GM23338 (cell line): ENCODE measurements around the gene MED27. TPM values are rescaled to one million over a fixed set of nuclear protein-coding genes. Genes with fewer than 3 reads are reported as not detected.

Source experiments
- ATAC-seq: fragments of 200-7000 bp; cut with Tn5 transposase; 3 replicates; pipeline ENCODE4 v1.9.1; 2020
- DNase-seq: peaks from one replicate; pipeline ENCODE4 v3.0.0-alpha.2; 2015; ENCODE audit warnings: low spot score
- H2AFZ ChIP-seq: fragments of 200-600 bp; sonication (generic); 2 replicates; pipeline ENCODE4 v1.8.0; 2016; ENCODE audit warnings: antibody characterized with exemption, mild to moderate bottlenecking, moderate library complexity
- H3F3A ChIP-seq: fragments of 200-600 bp; sonication (generic); replicated peaks from 2 replicates; pipeline ENCODE4 v1.8.0; 2017; ENCODE audit warnings: antibody characterized with exemption, mixed run types, low read depth
- H3K27ac ChIP-seq: fragments of 200-600 bp; sonication (generic); 2 replicates; pipeline ENCODE4 v1.6.1; 2016; ENCODE audit warnings: low read depth
- H3K27me3 ChIP-seq: fragments of 200-600 bp; sonication (generic); 2 replicates; pipeline ENCODE4 v1.8.0; 2016; ENCODE audit warnings: mild to moderate bottlenecking, mixed run types, moderate library complexity; ENCODE audit not compliant: insufficient read depth
- H3K36me3 ChIP-seq: fragments of 200-600 bp; sonication (generic); 2 replicates; pipeline ENCODE4 v1.8.0; 2016; ENCODE audit warnings: mild to moderate bottlenecking; ENCODE audit not compliant: insufficient read depth
- H3K4me1 ChIP-seq: fragments of 200-600 bp; sonication (generic); 2 replicates; pipeline ENCODE4 v1.8.0; 2016; ENCODE audit warnings: mild to moderate bottlenecking, moderate library complexity; ENCODE audit not compliant: insufficient read depth
- H3K4me2 ChIP-seq: fragments of 200-600 bp; sonication (generic); 2 replicates; pipeline ENCODE4 v1.7.1; 2017; ENCODE audit warnings: mixed run types
- H3K4me3 ChIP-seq: fragments of 200-600 bp; sonication (generic); 2 replicates; pipeline ENCODE4 v1.6.1; 2016; ENCODE audit warnings: mixed run types
- H3K79me2 ChIP-seq: fragments of 200-600 bp; sonication (generic); replicated peaks from 2 replicates; pipeline ENCODE4 v1.8.0; 2017; ENCODE audit warnings: mild to moderate bottlenecking; ENCODE audit not compliant: insufficient read depth
- H3K9me2 ChIP-seq: fragments of 200-600 bp; sonication (generic); 2 replicates; pipeline ENCODE4 v1.8.0; 2017; ENCODE audit not compliant: insufficient read depth
- H4K20me1 ChIP-seq: fragments of 200-600 bp; sonication (generic); replicated peaks from 2 replicates; pipeline ENCODE4 v1.8.0; 2017; ENCODE audit warnings: mild to moderate bottlenecking; ENCODE audit not compliant: insufficient read depth
- H3K27ac Mint-ChIP-seq: 2 replicates; pipeline ENCODE4 v1.8.0; 2020; ENCODE audit warnings: inconsistent platforms, mild to moderate bottlenecking, moderate library complexity, mixed read lengths
- H3K27me3 Mint-ChIP-seq: 3 replicates; pipeline ENCODE4 v1.8.0; 2022; ENCODE audit warnings: low read depth, mild to moderate bottlenecking, moderate library complexity, mixed read lengths, inconsistent platforms; ENCODE audit not compliant: insufficient read depth, poor library complexity
- H3K36me3 Mint-ChIP-seq: 3 replicates; pipeline ENCODE4 v1.8.0; 2021; ENCODE audit warnings: low read depth, mild to moderate bottlenecking, inconsistent platforms, moderate library complexity, mixed read lengths
- H3K4me1 Mint-ChIP-seq: 3 replicates; pipeline ENCODE4 v1.8.0; 2020; ENCODE audit warnings: mild to moderate bottlenecking, inconsistent platforms, mixed read lengths
- H3K4me3 Mint-ChIP-seq: 3 replicates; pipeline ENCODE4 v1.8.0; 2021; ENCODE audit warnings: moderate library complexity, mild to moderate bottlenecking, inconsistent platforms, mixed read lengths
- H3K9me3 Mint-ChIP-seq: 3 replicates; pipeline ENCODE4 v1.8.0; 2020; ENCODE audit warnings: moderate library complexity, mild to moderate bottlenecking, inconsistent platforms, mixed read lengths
- CREB1 ChIP-seq: fragments of 250-450 bp; sonication (Bioruptor Pico); IDR thresholded peaks from 2 replicates; pipeline ENCODE4 v1.5.0; 2020; ENCODE audit warnings: low read depth, mild to moderate bottlenecking, moderate library complexity
- CTCF ChIP-seq, 2 experiments: fragments of 200-600 bp in 1 of 2; sonication (generic) in 1 of 2; conservative IDR thresholded peaks; 2 replicates each; pipeline versions ENCODE4 v1.5.1 to v1.6.1; 2016 to 2017; ENCODE audit warnings: antibody characterized with exemption in 2 of 2, low read depth in 2 of 2, mild to moderate bottlenecking in 2 of 2, moderate library complexity in 1 of 2
- ETS1 ChIP-seq: IDR thresholded peaks from 2 replicates; pipeline ENCODE4 v1.6.1; 2016; ENCODE audit warnings: antibody characterized with exemption
- EZH2 ChIP-seq: fragments of 200-600 bp; sonication (generic); IDR thresholded peaks from one replicate; pipeline ENCODE4 v1.8.0; 2017; ENCODE audit warnings: antibody characterized with exemption, mild to moderate bottlenecking, low read depth; ENCODE audit not compliant: unreplicated experiment
- JUNB ChIP-seq: IDR thresholded peaks from one replicate; pipeline ENCODE4 v1.6.1; 2016; ENCODE audit warnings: antibody characterized with exemption; ENCODE audit not compliant: unreplicated experiment
- NANOG ChIP-seq: IDR thresholded peaks from 2 replicates; pipeline ENCODE4 v1.6.1; 2016; ENCODE audit warnings: antibody characterized with exemption, borderline replicate concordance
- POLR2AphosphoS5 ChIP-seq: IDR thresholded peaks from 2 replicates; pipeline ENCODE4 v1.6.1; 2016; ENCODE audit warnings: antibody characterized with exemption, low read depth
- REST ChIP-seq: IDR thresholded peaks from one replicate; pipeline ENCODE4 v1.6.1; 2018; ENCODE audit warnings: antibody characterized with exemption; ENCODE audit not compliant: unreplicated experiment
- STAT1 ChIP-seq: IDR thresholded peaks from one replicate; pipeline ENCODE4 v1.6.1; 2016; ENCODE audit warnings: antibody characterized with exemption; ENCODE audit not compliant: unreplicated experiment
- ZNF114 ChIP-seq: fragments of 250-450 bp; sonication (Bioruptor Pico); IDR thresholded peaks from 2 replicates; pipeline ENCODE4 v1.5.0; 2020; ENCODE audit warnings: mild to moderate bottlenecking, moderate library complexity
- ZNF331 ChIP-seq: fragments of 250-450 bp; sonication (Bioruptor Pico); IDR thresholded peaks from 2 replicates; pipeline ENCODE4 v1.5.0; 2020; ENCODE audit warnings: low read depth, mild to moderate bottlenecking, moderate library complexity
- ZNF462 ChIP-seq: fragments of 250-450 bp; sonication (Bioruptor Pico); IDR thresholded peaks from 2 replicates; pipeline ENCODE4 v1.5.0; 2020; ENCODE audit warnings: mild to moderate bottlenecking, moderate library complexity
- polyA plus RNA-seq: library from polyadenylated mRNA; unstranded; fragments of >200 nt; fragmentation: Nextera tagmentation; extraction: Ambion mirVana; gene quantifications from 2 replicates; pipeline ENCODE4 v1.2.1, GENCODE V29; 2016
- total RNA-seq: library from RNA; depleted of rRNA; stranded (reverse); fragments of >200 nt; shearing (Covaris generic); gene quantifications from 2 replicates; pipeline ENCODE4 v1.2.3, GENCODE V29; 2014

The MED27 gene
- total and polyA plus RNA-seq, 2 experiments from 2014 or later = 30.6 to 35.0 TPM

GRCh38 chr9:131943351-131943841, 136.3 kb downstream of the MED27 start:
- no peaks in the 10 kb centered on the region for H3K27me3 Mint-ChIP-seq
- DNase-seq = peak; percentile 41
- Histone ChIP-seq H3K4me1 (peaks cover 26% of the 10 kb centered on the region), H2AFZ (no peak overlapping the region), H3K27me3 (no peaks in the 10 kb centered on the region), H3K4me2 (peak overlapping the region; percentile 18), H3K79me2 (0 out of 2 replicates have a peak, but pooled peaks cover 5% of the 10 kb centered on the region), H3F3A (no peaks in the 10 kb centered on the region), H3K36me3 (no peaks in the 10 kb centered on the region), H4K20me1 (no peaks in the 10 kb centered on the region; the same call in 1 of the 2 replicates), H3K9me2 (no peaks in the 10 kb centered on the region; the same call in 1 of the 2 replicates), H3K27ac (peak overlapping the region; percentile 27; the same call in 1 of the 2 replicates), H3K4me3 (no peak overlapping the region)
- peaks cover 2% of the 10 kb centered on the region; the same call in 1 of the 3 replicates for H3K36me3 Mint-ChIP-seq
- H3K9me3 Mint-ChIP-seq = no peaks in the 10 kb centered on the region
- TF ChIP-seq POLR2AphosphoS5 (no peak), CREB1 (CRISPR knock-in tag) (no peak), REST (no peak), JUNB (no peak), ZNF114 (no peak), NANOG (no peak), ETS1 (no peak), EZH2 (no peak), CTCF (conservative IDR thresholded peaks at IDR 0.05; ENCODE audit: low read depth in 2 of 2) (no peak), ZNF331 (CRISPR knock-in tag) (no peak), STAT1 (no peak), ZNF462 (CRISPR knock-in tag) (no peak)
- peak; percentile 94 for ATAC-seq
- peak overlapping the region; percentile 91 for H3K27ac Mint-ChIP-seq
- H3K4me1 Mint-ChIP-seq = peaks cover 29% of the 10 kb centered on the region
- H3K4me3 Mint-ChIP-seq = peak overlapping the region; percentile 43; the same call in 2 of the 3 replicates
